ENCODE data around the gene FOXP1.

FOXP1 gene

GRCh38 chr3:71152039-71152891, 431.3 kb downstream of the FOXP1 start:
- H3K27ac ChIP-seq (ENCODE audit: low read depth in 2 of 2, low read length in 2 of 2) = peak overlapping the region; percentile 81 to 85
- H3K27me3 ChIP-seq (ENCODE audit: control insufficient read depth in 2 of 2, insufficient read depth in 2 of 2, low read length in 2 of 2) = no peaks in the 10 kb centered on the region
- H3K9ac ChIP-seq (ENCODE audit: low read depth in 1 of 2, low read length in 2 of 2) = peak overlapping the region; percentile 18 to 27
- H3K9me3 ChIP-seq (ENCODE audit: control insufficient read depth in 2 of 2, low read length in 2 of 2) = no peaks in the 10 kb centered on the region
- no peaks in the 10 kb centered on the region for H3K36me3 ChIP-seq (ENCODE audit: control insufficient read depth in 2 of 2, insufficient read depth in 2 of 2, low read length in 2 of 2)
- peaks cover 6 to 27% of the 10 kb centered on the region in 2 donors for H3K4me1 ChIP-seq (ENCODE audit: control insufficient read depth in 2 of 2, insufficient read depth in 2 of 2, low read length in 2 of 2)
- peak overlapping the region in 1 of 2 donors; percentile 38 for H3K4me3 ChIP-seq (ENCODE audit: low read length in 2 of 2)

GRCh38 chr3:71149959-71150954, 433.3 kb downstream of the FOXP1 start:
- Histone ChIP-seq H3K9me3 (ENCODE audit: control insufficient read depth in 2 of 2, low read length in 2 of 2) (no peaks in the 10 kb centered on the region), H3K27me3 (ENCODE audit: control insufficient read depth in 2 of 2, insufficient read depth in 2 of 2, low read length in 2 of 2) (no peaks in the 10 kb centered on the region), H3K4me3 (ENCODE audit: low read length in 2 of 2) (no peak overlapping the region), H3K4me1 (ENCODE audit: control insufficient read depth in 2 of 2, insufficient read depth in 2 of 2, low read length in 2 of 2) (peaks cover 6 to 27% of the 10 kb centered on the region in 2 donors), H3K9ac (ENCODE audit: low read depth in 1 of 2, low read length in 2 of 2) (no peak overlapping the region), H3K36me3 (ENCODE audit: control insufficient read depth in 2 of 2, insufficient read depth in 2 of 2, low read length in 2 of 2) (no peaks in the 10 kb centered on the region), H3K27ac (ENCODE audit: low read depth in 2 of 2, low read length in 2 of 2) (no peak overlapping the region)

GRCh38 chr3:71148455-71149060, 435.0 kb downstream of the FOXP1 start:
- Histone ChIP-seq H3K27me3 (ENCODE audit: control insufficient read depth in 2 of 2, insufficient read depth in 2 of 2, low read length in 2 of 2) (no peaks in the 10 kb centered on the region), H3K27ac (ENCODE audit: low read depth in 2 of 2, low read length in 2 of 2) (peak overlapping the region in 1 of 2 donors; percentile 24), H3K4me1 (ENCODE audit: control insufficient read depth in 2 of 2, insufficient read depth in 2 of 2, low read length in 2 of 2) (peaks cover 6 to 24% of the 10 kb centered on the region in 2 donors), H3K36me3 (ENCODE audit: control insufficient read depth in 2 of 2, insufficient read depth in 2 of 2, low read length in 2 of 2) (no peaks in the 10 kb centered on the region), H3K4me3 (ENCODE audit: low read length in 2 of 2) (no peak overlapping the region), H3K9ac (ENCODE audit: low read depth in 1 of 2, low read length in 2 of 2) (no peak overlapping the region), H3K9me3 (ENCODE audit: control insufficient read depth in 2 of 2, low read length in 2 of 2) (no peaks in the 10 kb centered on the region)

GRCh38 chr3:71146673-71147072, 436.9 kb downstream of the FOXP1 start:
- Histone ChIP-seq H3K9ac (ENCODE audit: low read depth in 1 of 2, low read length in 2 of 2) (no peak overlapping the region), H3K4me1 (ENCODE audit: control insufficient read depth in 2 of 2, insufficient read depth in 2 of 2, low read length in 2 of 2) (peaks cover 0 to 24% of the 10 kb centered on the region in 2 donors), H3K27ac (ENCODE audit: low read depth in 2 of 2, low read length in 2 of 2) (no peak overlapping the region), H3K4me3 (ENCODE audit: low read length in 2 of 2) (no peak overlapping the region), H3K9me3 (ENCODE audit: control insufficient read depth in 2 of 2, low read length in 2 of 2) (no peaks in the 10 kb centered on the region), H3K36me3 (ENCODE audit: control insufficient read depth in 2 of 2, insufficient read depth in 2 of 2, low read length in 2 of 2) (no peaks in the 10 kb centered on the region), H3K27me3 (ENCODE audit: control insufficient read depth in 2 of 2, insufficient read depth in 2 of 2, low read length in 2 of 2) (no peaks in the 10 kb centered on the region)

DNA sequence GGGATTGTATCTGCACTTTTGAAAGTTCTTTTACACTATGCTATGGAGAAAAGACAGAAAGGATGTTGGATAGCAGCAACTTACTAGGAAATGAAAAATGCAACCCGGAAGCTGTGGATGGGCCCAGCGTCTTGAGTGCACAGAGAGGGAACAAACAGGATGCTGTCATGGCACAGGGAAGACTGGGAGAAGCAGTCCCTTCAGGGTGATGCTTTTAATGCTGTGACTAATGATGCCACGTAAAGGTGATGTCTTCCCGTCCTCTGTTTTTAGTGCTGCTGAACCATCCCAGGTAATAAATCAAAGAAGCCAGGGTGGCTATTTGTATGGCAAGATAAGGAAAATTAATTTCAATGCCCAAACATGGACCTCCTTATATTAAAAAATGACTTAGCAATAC, 437.6 kb downstream of the FOXP1 start:
- Histone ChIP-seq H3K36me3 (ENCODE audit: control insufficient read depth in 2 of 2, insufficient read depth in 2 of 2, low read length in 2 of 2) (no peaks in the 10 kb centered on the region), H3K4me1 (ENCODE audit: control insufficient read depth in 2 of 2, insufficient read depth in 2 of 2, low read length in 2 of 2) (peaks cover 2 to 28% of the 10 kb centered on the region in 2 donors)

GRCh38 chr3:71144525-71145253, 438.8 kb downstream of the FOXP1 start:
- Histone ChIP-seq H3K36me3 (ENCODE audit: control insufficient read depth in 2 of 2, insufficient read depth in 2 of 2, low read length in 2 of 2) (no peaks in the 10 kb centered on the region), H3K27ac (ENCODE audit: low read depth in 2 of 2, low read length in 2 of 2) (no peak overlapping the region), H3K9ac (ENCODE audit: low read depth in 1 of 2, low read length in 2 of 2) (no peak overlapping the region)

More for the DNA sequence above, 437.6 kb downstream of the FOXP1 start:
- Histone ChIP-seq H3K4me3 (ENCODE audit: low read length in 2 of 2) (no peak overlapping the region), H3K27ac (ENCODE audit: low read depth in 2 of 2, low read length in 2 of 2) (no peak overlapping the region), H3K27me3 (ENCODE audit: control insufficient read depth in 2 of 2, insufficient read depth in 2 of 2, low read length in 2 of 2) (no peaks in the 10 kb centered on the region), H3K9me3 (ENCODE audit: control insufficient read depth in 2 of 2, low read length in 2 of 2) (no peaks in the 10 kb centered on the region), H3K9ac (ENCODE audit: low read depth in 1 of 2, low read length in 2 of 2) (no peak overlapping the region)

DNA sequence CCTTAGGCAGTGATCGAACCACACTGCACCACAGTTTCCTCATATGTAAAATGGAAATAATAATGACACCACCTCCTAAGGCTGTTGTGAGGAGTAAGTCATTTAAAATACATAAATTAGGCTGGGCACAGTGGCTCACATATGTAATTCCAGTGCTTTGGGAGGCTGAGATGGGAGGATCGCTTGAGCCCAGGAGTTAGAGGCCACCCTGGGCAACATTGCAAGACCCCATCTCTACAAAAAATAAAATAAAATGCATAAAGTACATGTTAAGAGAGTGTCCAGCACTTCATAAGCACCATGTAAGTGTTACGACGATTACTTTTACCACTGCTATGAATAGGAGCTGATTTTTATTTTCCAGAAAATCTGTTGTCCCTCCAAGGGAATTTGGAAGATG, 440.0 kb downstream of the FOXP1 start:
- no peaks in the 10 kb centered on the region for H3K36me3 ChIP-seq (ENCODE audit: control insufficient read depth in 2 of 2, insufficient read depth in 2 of 2, low read length in 2 of 2)
- H3K4me1 ChIP-seq (ENCODE audit: control insufficient read depth in 2 of 2, insufficient read depth in 2 of 2, low read length in 2 of 2) = peaks cover 2 to 23% of the 10 kb centered on the region in 2 donors
- H3K4me3 ChIP-seq (ENCODE audit: low read length in 2 of 2) = no peak overlapping the region
- H3K27ac ChIP-seq (ENCODE audit: low read depth in 2 of 2, low read length in 2 of 2) = peak overlapping the region; percentile 3 to 24
- no peaks in the 10 kb centered on the region for H3K9me3 ChIP-seq (ENCODE audit: control insufficient read depth in 2 of 2, low read length in 2 of 2)
- no peak overlapping the region for H3K9ac ChIP-seq (ENCODE audit: low read depth in 1 of 2, low read length in 2 of 2)
- H3K27me3 ChIP-seq (ENCODE audit: control insufficient read depth in 2 of 2, insufficient read depth in 2 of 2, low read length in 2 of 2) = no peaks in the 10 kb centered on the region

More at GRCh38 chr3:71144525-71145253, 438.8 kb downstream of the FOXP1 start:
- Histone ChIP-seq H3K9me3 (ENCODE audit: control insufficient read depth in 2 of 2, low read length in 2 of 2) (no peaks in the 10 kb centered on the region), H3K27me3 (ENCODE audit: control insufficient read depth in 2 of 2, insufficient read depth in 2 of 2, low read length in 2 of 2) (no peaks in the 10 kb centered on the region), H3K4me3 (ENCODE audit: low read length in 2 of 2) (no peak overlapping the region), H3K4me1 (ENCODE audit: control insufficient read depth in 2 of 2, insufficient read depth in 2 of 2, low read length in 2 of 2) (peaks cover 2 to 28% of the 10 kb centered on the region in 2 donors)

DNA sequence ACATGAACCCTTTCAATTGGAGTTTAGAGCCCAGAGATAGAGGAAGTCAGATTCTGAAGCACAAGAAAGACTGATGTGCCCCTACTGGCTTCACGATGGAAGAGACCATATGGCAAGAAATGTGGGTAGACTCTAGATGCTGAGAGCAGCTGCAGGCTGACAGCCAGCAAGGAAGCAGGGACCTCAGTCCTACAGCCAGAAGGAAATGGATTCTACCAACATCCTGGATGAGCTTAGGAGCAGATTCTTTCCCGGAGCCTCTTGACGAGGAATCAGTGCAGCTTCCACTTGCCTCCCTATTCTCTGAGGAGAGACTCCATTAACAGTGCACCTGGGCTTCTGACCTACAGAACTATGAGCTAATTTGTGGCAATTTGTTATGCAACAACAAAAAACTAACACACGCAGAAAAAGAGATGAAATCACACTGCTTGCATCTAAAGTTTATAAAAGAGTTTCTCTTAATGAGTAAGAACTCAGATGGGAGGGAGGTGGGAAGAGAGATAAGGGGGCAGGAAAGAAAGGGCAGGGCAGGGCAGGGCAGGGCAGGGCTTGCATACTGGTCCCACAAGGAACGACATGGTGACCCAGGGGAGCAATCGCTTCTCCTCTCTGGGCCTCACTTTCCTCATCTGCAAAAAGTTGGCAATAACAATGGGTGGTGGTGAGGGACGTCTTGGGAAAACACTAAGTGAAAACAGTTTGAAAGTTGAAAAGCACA, 440.9 kb downstream of the FOXP1 start:
- Histone ChIP-seq H3K4me3 (ENCODE audit: low read length in 2 of 2) (no peak overlapping the region), H3K27me3 (ENCODE audit: control insufficient read depth in 2 of 2, insufficient read depth in 2 of 2, low read length in 2 of 2) (no peaks in the 10 kb centered on the region), H3K4me1 (ENCODE audit: control insufficient read depth in 2 of 2, insufficient read depth in 2 of 2, low read length in 2 of 2) (peaks cover 2 to 21% of the 10 kb centered on the region in 2 donors), H3K9ac (ENCODE audit: low read depth in 1 of 2, low read length in 2 of 2) (no peak overlapping the region), H3K9me3 (ENCODE audit: control insufficient read depth in 2 of 2, low read length in 2 of 2) (no peaks in the 10 kb centered on the region), H3K27ac (ENCODE audit: low read depth in 2 of 2, low read length in 2 of 2) (peak overlapping the region; percentile 19 to 24), H3K36me3 (ENCODE audit: control insufficient read depth in 2 of 2, insufficient read depth in 2 of 2, low read length in 2 of 2) (no peaks in the 10 kb centered on the region)

GRCh38 chr3:71140477-71140876, 443.1 kb downstream of the FOXP1 start:
- no peaks in the 10 kb centered on the region for H3K36me3 ChIP-seq (ENCODE audit: control insufficient read depth in 2 of 2, insufficient read depth in 2 of 2, low read length in 2 of 2)
- no peaks in the 10 kb centered on the region for H3K9me3 ChIP-seq (ENCODE audit: control insufficient read depth in 2 of 2, low read length in 2 of 2)
- peaks cover 6 to 32% of the 10 kb centered on the region in 2 donors for H3K4me1 ChIP-seq (ENCODE audit: control insufficient read depth in 2 of 2, insufficient read depth in 2 of 2, low read length in 2 of 2)
- no peak overlapping the region for H3K4me3 ChIP-seq (ENCODE audit: low read length in 2 of 2)
- H3K27me3 ChIP-seq (ENCODE audit: control insufficient read depth in 2 of 2, insufficient read depth in 2 of 2, low read length in 2 of 2) = no peaks in the 10 kb centered on the region
- H3K27ac ChIP-seq (ENCODE audit: low read depth in 2 of 2, low read length in 2 of 2) = no peak overlapping the region
- H3K9ac ChIP-seq (ENCODE audit: low read depth in 1 of 2, low read length in 2 of 2) = no peak overlapping the region

All from mucosa of rectum (tissue), 2 donors.